DOHH2 (cell line): Measurements from ENCODE around the gene COL23A1.

Experiments
- H3F3A ChIP-seq: fragments of 200-600 bp; sonication (generic), shearing (Covaris generic); 2 replicates; pipeline ENCODE4 v1.6.0; 2016; ENCODE audit warnings: antibody characterized with exemption, mild to moderate bottlenecking; ENCODE audit not compliant: control insufficient read depth, insufficient read depth
- H3K27ac ChIP-seq: fragments of 200-600 bp; sonication (generic); 2 replicates; pipeline ENCODE4 v1.5.1; 2014; ENCODE audit warnings: low read depth, mild to moderate bottlenecking, low read length, moderate library complexity
- H3K27me3 ChIP-seq: fragments of 200-600 bp; sonication (generic); 2 replicates; pipeline ENCODE4 v1.6.1; 2014; ENCODE audit warnings: mild to moderate bottlenecking, low read length, mixed read lengths; ENCODE audit not compliant: control insufficient read depth
- H3K36me3 ChIP-seq: fragments of 200-600 bp; sonication (generic); 2 replicates; pipeline ENCODE4 v1.6.1; 2014; ENCODE audit warnings: mild to moderate bottlenecking, low read length, moderate library complexity, mixed read lengths; ENCODE audit not compliant: control insufficient read depth
- H3K4me1 ChIP-seq: fragments of 200-600 bp; sonication (generic); 2 replicates; pipeline ENCODE4 v1.6.1; 2014; ENCODE audit warnings: mild to moderate bottlenecking, low read length, mixed read lengths; ENCODE audit not compliant: control insufficient read depth
- H3K4me2 ChIP-seq: fragments of 200-600 bp; sonication (generic); 2 replicates; pipeline ENCODE4 v1.6.0; 2014; ENCODE audit warnings: mild to moderate bottlenecking, low read length, moderate library complexity
- H3K4me3 ChIP-seq: fragments of 200-600 bp; sonication (generic); 2 replicates; pipeline ENCODE4 v1.5.1; 2014; ENCODE audit warnings: mild to moderate bottlenecking, low read length, mixed read lengths
- H3K79me2 ChIP-seq: fragments of 200-600 bp; sonication (generic); 2 replicates; pipeline ENCODE4 v1.6.1; 2014; ENCODE audit warnings: mild to moderate bottlenecking, low read length, mixed read lengths; ENCODE audit not compliant: control insufficient read depth
- H3K9me2 ChIP-seq: fragments of 200-600 bp; sonication (generic); replicated peaks from 2 replicates; pipeline ENCODE4 v1.6.1; 2014; ENCODE audit warnings: mild to moderate bottlenecking, low read length, mixed read lengths; ENCODE audit not compliant: control insufficient read depth
- H3K9me3 ChIP-seq: fragments of 200-600 bp; sonication (generic); 2 replicates; pipeline ENCODE4 v1.6.1; 2014; ENCODE audit warnings: antibody characterized with exemption, low read length, mixed read lengths; ENCODE audit not compliant: control insufficient read depth, insufficient read depth
- H4K20me1 ChIP-seq: fragments of 200-600 bp; sonication (generic); 2 replicates; pipeline ENCODE4 v1.6.0; 2014; ENCODE audit warnings: low read depth, mild to moderate bottlenecking, antibody characterized with exemption, low read length, moderate library complexity; ENCODE audit not compliant: control insufficient read depth, insufficient read depth
- CTCF ChIP-seq: fragments of 200-600 bp; sonication (generic); IDR thresholded peaks from one replicate; pipeline ENCODE4 v1.5.1; 2014; ENCODE audit warnings: antibody characterized with exemption, mild to moderate bottlenecking, low read depth, low read length; ENCODE audit not compliant: poor library complexity, severe bottlenecking
- EZH2phosphoT487 ChIP-seq: fragments of 200-600 bp; sonication (generic); IDR thresholded peaks from 2 replicates; pipeline ENCODE4 v1.6.1; 2017; ENCODE audit warnings: borderline replicate concordance, mild to moderate bottlenecking, antibody characterized with exemption, low read length, moderate library complexity, mixed read lengths

The COL23A1 gene

GRCh38 chr5:178537467-178538371 is 52.5 kb downstream of the COL23A1 start:
- Histone ChIP-seq H3K27me3 (no peaks in the 10 kb centered on the region), H3K36me3 (no peaks in the 10 kb centered on the region), H3K79me2 (no peaks in the 10 kb centered on the region), H3K27ac (no peak overlapping the region), H3K9me2 (no peaks in the 10 kb centered on the region), H3K4me3 (no peak overlapping the region), H3K4me2 (no peak overlapping the region), H3F3A (no peaks in the 10 kb centered on the region), H3K9me3 (no peaks in the 10 kb centered on the region), H3K4me1 (no peaks in the 10 kb centered on the region), H4K20me1 (no peaks in the 10 kb centered on the region)
- TF ChIP-seq EZH2phosphoT487 (no peak), CTCF (no peak)

- H3K36me3 ChIP-seq, result no peaks in the 10 kb centered on the region
- TF ChIP-seq EZH2phosphoT487 (no peak), CTCF (no peak)
- H3K79me2 ChIP-seq, result no peaks in the 10 kb centered on the region
- H3K4me2 ChIP-seq, result no peak overlapping the region
- no peaks in the 10 kb centered on the region for H3F3A ChIP-seq
- no peaks in the 10 kb centered on the region for H4K20me1 ChIP-seq
- H3K9me3 ChIP-seq, result no peaks in the 10 kb centered on the region
- H3K27ac ChIP-seq, result no peak overlapping the region
- H3K9me2 ChIP-seq, result no peaks in the 10 kb centered on the region
- no peaks in the 10 kb centered on the region for H3K4me1 ChIP-seq
- H3K27me3 ChIP-seq, result no peaks in the 10 kb centered on the region
- no peak overlapping the region for H3K4me3 ChIP-seq
Measured at GRCh38 chr5:178536541-178537466, 53.4 kb downstream of the COL23A1 start.

GRCh38 chr5:178535299-178536175 is 54.7 kb downstream of the COL23A1 start:
- no peaks in the 10 kb centered on the region for H3K9me3 ChIP-seq
- no peak overlapping the region for H3K4me3 ChIP-seq
- H3F3A ChIP-seq, result no peaks in the 10 kb centered on the region
- no peaks in the 10 kb centered on the region for H3K4me1 ChIP-seq
- no peaks in the 10 kb centered on the region for H3K27me3 ChIP-seq
- no peaks in the 10 kb centered on the region for H3K36me3 ChIP-seq
- H3K79me2 ChIP-seq, result no peaks in the 10 kb centered on the region
- no peaks in the 10 kb centered on the region for H4K20me1 ChIP-seq
- no peak overlapping the region for H3K4me2 ChIP-seq
- no peak for TF ChIP-seq EZH2phosphoT487
- no peak for TF ChIP-seq CTCF
- H3K9me2 ChIP-seq, result no peaks in the 10 kb centered on the region
- H3K27ac ChIP-seq, result no peak overlapping the region
